Skeletal muscle cell (primary cell): ENCODE results near the gene KRT80.
"Not testable (repeated sequence)": the region's sequence is repeated elsewhere in the genome, so short reads cannot be mapped to it uniquely, and the experiment has no call there.

Experiments used
- DNase-seq: peaks from one replicate; pipeline ENCODE4 v3.0.0-alpha.2; 2010; ENCODE audit warnings: low read depth
- H3K4me3 ChIP-seq: 2 replicates; pipeline ENCODE4 v1.5.1; 2011; ENCODE audit warnings: low read depth, mild to moderate bottlenecking, control low read depth, low read length, moderate library complexity

The KRT80 gene

GRCh38 chr12:52191841-52192791, at the start of gene KRT80:
Gene KRT80, minus strand, starts transcription at chr12:52192014. Its CDS starts 112 bp downstream, at chr12:52191902.
- peak; percentile 96 for DNase-seq
- H3K4me3 ChIP-seq, result peak within 1 kb of the TSS; percentile 18

GRCh38 chr12:52241205-52241842, 49.5 kb upstream of the KRT80 start:
- DNase-seq, result no peak
- H3K4me3 ChIP-seq, result no peak overlapping the region

- not testable (repeated sequence) for DNase-seq, H3K4me3 ChIP-seq
Observed at GRCh38 chr12:52240247-52240646, 48.4 kb upstream of the KRT80 start.

- no peak overlapping the region for H3K4me3 ChIP-seq
- no peak for DNase-seq
Observed at GRCh38 chr12:52239767-52240166, 48.0 kb upstream of the KRT80 start.

- no peak overlapping the region for H3K4me3 ChIP-seq
- DNase-seq, result no peak
Observed at GRCh38 chr12:52238916-52239646, 47.3 kb upstream of the KRT80 start.

- H3K4me3 ChIP-seq, result no peak overlapping the region
- DNase-seq, result no peak
Observed at GRCh38 chr12:52238207-52238840, 46.5 kb upstream of the KRT80 start.

GRCh38 chr12:52236386-52237050, 44.7 kb upstream of the KRT80 start:
- DNase-seq, result no peak
- no peak overlapping the region for H3K4me3 ChIP-seq

- H3K4me3 ChIP-seq, result no peak overlapping the region
- DNase-seq, result no peak
Observed at GRCh38 chr12:52235822-52236361, 44.1 kb upstream of the KRT80 start.

GRCh38 chr12:52235001-52235764, 43.4 kb upstream of the KRT80 start:
- no peak overlapping the region for H3K4me3 ChIP-seq
- DNase-seq, result no peak

GRCh38 chr12:52234223-52234810, 42.5 kb upstream of the KRT80 start:
- no peak for DNase-seq
- H3K4me3 ChIP-seq, result no peak overlapping the region

GRCh38 chr12:52233462-52234207, 41.8 kb upstream of the KRT80 start:
- no peak for DNase-seq
- no peak overlapping the region for H3K4me3 ChIP-seq

GRCh38 chr12:52232674-52233461, 41.1 kb upstream of the KRT80 start, which contains the start of gene KRT7:
Gene KRT7, plus strand, starts transcription at chr12:52233243. Its CDS starts 54 bp downstream, at chr12:52233297.
- H3K4me3 ChIP-seq, result no peak within 1 kb of the TSS
- DNase-seq, result no peak

GRCh38 chr12:52232203-52232673, 40.4 kb upstream of the KRT80 start:
- H3K4me3 ChIP-seq, result no peak overlapping the region
- DNase-seq, result no peak

- DNase-seq, result no peak
- no peak overlapping the region for H3K4me3 ChIP-seq
Observed at GRCh38 chr12:52231305-52232202, 39.7 kb upstream of the KRT80 start.
